ENCODE results near the gene EPHX1. TPM values are rescaled to one million over a fixed set of nuclear protein-coding genes. Genes with fewer than 3 reads are reported as not detected.
"Not testable (repeated sequence)": the region's sequence is repeated elsewhere in the genome, so short reads cannot be mapped to it uniquely, and the experiment has no call there.

The EPHX1 gene
- polyA plus RNA-seq, 3 donors: 52.0 to 60.3 (median 58.9) TPM

DNA sequence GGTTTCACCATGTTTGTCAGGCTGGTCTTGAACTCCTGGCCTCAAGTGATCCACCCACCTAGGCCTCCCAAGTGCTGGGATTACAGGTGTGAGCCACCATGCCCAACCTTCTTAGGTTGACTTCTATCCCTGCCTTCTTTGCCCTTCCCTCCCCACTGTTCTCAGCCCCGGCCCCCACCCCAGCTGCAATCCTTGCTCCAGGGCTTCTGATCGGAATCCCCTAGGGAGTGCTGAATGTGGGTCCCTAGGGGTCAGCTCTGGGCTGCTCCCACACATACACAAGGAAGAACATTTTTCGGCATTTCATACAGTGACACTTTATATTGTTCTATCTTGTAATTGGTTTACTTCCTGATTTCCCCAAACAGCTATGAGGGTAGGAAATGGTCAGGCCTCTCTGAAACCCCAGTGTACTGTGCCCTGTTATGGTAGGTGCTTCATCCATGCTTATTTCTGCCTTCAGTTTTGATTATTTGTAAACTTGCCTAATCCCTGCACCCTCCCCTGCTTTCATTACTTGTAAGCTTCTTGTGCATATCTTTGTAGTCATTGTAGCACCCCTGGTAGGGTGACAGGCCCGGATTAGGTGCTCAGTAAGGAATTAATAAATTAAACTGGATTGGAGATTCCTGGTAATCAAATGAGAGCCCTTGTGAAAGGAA is 38.1 kb upstream of the EPHX1 start:
- DNase-seq (ENCODE audit: extremely low read depth in 1 of 11, low read depth in 9 of 11, low spot score in 4 of 11): no peak

DNA sequence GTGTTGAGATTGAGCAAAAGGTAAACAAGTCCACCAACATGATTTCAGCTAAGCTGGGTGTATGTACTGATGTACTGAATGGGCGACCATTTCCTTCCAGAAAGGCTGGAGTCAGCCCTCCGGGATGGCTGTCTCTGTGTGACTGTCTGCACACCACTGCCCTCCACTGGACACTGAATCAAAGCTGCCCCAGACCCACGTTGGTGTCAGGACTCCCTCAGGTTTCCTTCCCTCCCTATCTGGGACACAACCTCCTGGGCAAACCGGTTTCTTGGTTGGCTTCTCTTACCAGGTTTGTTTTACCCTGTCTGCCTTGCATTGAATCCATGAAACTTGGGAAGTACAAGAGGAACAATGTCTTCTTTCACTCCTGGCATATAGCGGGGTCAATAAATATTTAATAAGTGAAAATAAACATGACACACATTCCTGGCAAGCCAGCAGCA is 37.6 kb upstream of the EPHX1 start:
- DNase-seq (ENCODE audit: extremely low read depth in 1 of 11, low read depth in 9 of 11, low spot score in 4 of 11): peak in 10 of 11 donors; percentile 75 to 91 (median 82)

DNA sequence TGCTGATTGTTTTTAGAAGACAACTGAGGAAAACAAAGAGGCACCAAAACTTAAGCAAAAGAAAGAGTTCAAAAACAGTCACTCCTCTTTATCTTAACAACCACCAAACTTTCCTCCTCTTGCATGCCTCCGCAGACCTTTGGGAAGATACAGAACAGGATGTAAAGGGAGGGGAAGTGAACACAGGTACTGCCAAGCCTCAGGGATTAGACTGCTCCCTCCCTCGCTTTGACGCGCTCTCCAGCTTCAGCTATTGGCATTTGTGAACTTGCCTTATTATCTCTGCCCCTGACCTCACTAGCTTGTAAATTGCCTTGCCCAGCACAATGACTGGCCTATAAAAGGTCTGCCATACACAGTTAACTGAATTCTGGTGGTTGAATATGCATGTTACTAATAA is 37.1 kb upstream of the EPHX1 start:
- DNase-seq (ENCODE audit: extremely low read depth in 1 of 11, low read depth in 9 of 11, low spot score in 4 of 11): no peak

DNA sequence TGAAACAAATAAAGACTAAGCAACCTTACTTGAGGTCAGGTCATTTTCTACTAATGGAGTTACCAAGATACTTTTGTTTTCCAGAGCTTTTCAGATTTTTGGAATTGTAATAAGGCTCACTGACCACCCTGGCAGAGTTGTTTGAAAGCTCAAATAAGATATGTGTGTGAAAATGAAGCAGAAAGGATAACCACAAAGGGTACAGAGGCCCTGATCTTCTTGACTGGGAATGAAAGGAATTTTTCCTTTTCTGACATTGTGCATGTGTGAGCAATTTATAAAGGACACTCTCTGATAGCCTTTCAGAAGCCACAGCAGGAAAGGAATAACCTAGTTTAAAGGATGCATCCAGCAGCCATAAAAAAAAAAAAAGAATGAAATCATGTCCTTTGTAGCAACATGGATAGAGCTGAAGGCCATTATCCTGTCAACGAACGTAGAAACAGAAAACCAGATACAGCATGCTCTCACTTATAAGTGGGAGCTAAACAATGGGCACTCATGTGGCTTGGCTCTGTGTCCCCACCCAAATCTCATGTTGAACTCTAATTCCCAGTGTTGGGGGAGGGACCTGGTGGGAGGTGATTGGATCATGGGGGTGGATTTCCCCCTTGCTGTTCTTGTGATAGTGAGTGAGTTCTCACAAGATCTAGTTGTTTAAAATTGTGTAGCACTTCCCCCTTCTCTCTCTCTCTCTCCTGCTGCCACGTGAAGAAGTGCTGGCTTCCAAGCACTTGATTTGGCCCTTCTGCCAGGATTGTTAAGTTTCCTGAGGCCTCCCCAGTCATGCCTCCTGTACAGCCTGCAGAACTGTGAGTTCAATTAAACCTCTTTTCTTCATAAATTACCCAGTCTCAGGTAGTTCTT is 35.4 kb upstream of the EPHX1 start:
- DNase-seq (ENCODE audit: extremely low read depth in 1 of 11, low read depth in 9 of 11, low spot score in 4 of 11): no peak

DNA sequence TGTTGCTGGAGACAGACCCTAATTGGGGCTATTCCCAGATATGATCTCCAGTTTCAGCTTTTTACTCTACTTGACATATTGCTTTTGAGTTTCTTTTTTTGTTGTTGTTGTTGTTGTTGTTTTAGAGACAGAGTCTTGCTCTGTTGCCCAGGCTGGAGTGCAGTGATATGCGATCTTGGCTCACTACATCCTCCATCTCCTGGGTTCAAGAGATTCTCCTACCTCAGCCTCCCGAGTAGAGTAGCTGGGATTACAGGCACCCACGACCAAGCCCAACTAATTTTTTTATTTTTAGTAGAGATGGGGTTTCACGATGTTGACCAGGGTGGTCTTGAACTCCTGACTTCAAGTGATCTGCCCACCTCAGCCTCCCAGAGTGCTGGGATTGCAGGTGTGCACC is 33.6 kb upstream of the EPHX1 start:
- no peak for DNase-seq (ENCODE audit: extremely low read depth in 1 of 11, low read depth in 9 of 11, low spot score in 4 of 11)

DNA sequence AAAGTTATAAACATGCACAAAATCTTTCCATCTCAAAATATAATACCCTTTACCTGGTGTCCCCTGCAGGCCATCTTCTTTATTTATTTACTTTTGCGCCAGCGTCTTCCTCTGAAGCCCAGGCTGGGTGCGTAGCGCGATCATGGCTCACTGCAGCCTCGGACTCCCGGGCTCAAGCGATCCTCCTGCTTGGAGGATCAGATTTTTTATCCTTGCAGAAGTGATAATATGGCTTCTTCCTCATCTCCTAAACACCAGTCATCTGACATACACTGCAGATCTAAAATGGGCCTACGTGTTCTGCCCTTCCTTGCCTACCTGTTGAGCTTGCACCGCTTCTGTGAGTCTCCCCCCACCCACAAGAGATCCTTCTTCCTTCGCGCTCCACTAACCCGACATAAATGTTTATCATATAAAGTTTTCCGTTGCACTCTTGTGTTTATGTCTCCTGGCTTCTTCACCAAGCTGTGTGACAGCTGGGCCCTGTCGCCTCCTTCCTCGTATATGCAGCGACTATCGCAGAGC is 32.8 kb upstream of the EPHX1 start:
- no peak for DNase-seq (ENCODE audit: extremely low read depth in 1 of 11, low read depth in 9 of 11, low spot score in 4 of 11)

DNA sequence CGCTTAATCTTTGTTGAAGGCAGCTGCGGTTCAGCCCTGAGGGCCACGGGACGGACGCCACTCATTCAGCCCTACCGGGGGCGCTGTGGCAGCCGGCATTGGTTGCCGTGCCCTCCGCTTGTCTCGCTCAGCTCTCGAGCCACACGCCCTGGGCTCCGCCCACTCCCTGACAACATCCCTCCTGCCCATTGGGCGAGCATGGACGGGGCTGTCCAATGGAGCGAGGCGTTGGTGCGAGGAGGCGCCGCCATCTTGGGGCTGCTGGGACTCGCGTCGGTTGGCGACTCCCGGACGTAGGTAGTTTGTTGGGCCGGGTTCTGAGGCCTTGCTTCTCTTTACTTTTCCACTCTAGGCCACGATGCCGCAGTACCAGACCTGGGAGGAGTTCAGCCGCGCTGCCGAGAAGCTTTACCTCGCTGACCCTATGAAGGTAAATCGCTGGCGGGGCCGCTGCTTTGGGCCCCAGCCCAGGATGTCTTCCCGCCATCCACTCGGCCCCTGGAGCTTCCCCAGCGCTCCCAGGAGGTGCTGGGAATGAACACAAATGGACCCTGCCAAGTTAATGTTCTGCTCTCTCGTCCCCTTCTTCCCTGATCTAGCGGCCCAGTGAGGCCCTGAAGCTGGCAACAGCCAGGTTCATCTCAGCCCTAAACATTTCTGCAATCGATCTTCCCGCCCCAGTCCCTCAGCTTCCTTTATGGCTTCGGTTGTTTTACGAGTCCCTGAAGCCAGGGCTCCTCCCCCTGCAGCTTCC is 32.2 kb upstream of the EPHX1 start, which contains the start of gene SRP9:
SRP9 (plus strand) TSS at position 244 of the 754 bp plus-strand sequence; CDS start at position 359, 115 bp downstream.
- DNase-seq (ENCODE audit: extremely low read depth in 1 of 11, low read depth in 9 of 11, low spot score in 4 of 11): peak; percentile 94 to 99 (median 99)

DNA sequence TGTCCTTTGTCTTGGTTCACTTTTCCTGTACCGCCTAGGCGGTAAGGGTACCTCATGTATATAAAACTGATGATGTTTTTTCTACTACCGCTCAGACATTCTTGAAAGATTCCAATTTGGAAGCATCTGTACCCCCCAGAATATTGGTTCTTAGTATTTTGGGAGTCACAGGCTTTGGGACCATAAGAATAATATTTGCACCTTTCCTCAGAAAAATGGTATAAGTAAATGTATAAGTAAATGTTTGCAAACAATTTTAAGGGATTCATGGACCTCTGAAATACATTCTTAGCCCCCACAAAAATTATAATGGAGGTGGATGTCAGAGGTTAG is 31.6 kb upstream of the EPHX1 start:
- no peak for DNase-seq (ENCODE audit: extremely low read depth in 1 of 11, low read depth in 9 of 11, low spot score in 4 of 11)

DNA sequence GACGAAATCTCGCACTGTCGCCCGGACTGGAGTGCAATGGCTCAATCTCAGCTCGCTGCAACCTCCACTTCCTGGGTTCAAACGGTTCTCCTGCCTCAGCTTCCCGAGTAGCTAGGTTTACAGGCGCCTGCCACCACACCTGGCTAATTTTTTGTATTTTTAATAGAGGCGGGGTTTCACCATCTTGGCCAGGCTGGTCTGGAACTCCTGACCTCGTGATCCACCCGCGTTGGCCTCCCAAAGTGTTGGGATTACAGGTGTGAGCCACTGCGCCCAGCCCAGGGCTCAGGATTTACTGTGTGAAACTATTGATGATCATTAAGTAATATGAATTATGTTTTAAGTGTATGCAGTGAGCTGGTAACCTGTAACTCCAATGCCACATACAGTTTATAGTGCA is 30.8 kb upstream of the EPHX1 start:
- not testable (repeated sequence) for DNase-seq (ENCODE audit: extremely low read depth in 1 of 11, low read depth in 9 of 11, low spot score in 4 of 11)

DNA sequence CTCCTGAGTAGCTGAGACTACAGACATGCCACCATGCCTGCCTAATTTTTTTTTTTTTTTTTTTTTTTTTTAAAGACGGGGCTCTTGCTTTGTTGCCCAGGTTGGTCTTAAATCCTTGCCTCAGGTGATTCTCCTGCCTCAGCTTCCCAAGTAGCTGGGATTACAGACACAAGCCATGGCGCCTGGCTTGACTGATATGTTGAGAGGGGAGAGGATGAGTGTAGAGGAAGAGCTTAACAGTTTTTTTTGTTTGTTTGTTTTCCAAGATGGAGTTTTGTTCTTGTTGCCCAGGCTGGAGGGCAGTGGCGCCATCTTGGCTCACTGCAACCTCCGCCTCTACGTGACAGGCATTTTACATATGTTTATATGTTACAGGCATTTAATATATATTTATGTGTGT is 29.8 kb upstream of the EPHX1 start:
- no peak for DNase-seq (ENCODE audit: extremely low read depth in 1 of 11, low read depth in 9 of 11, low spot score in 4 of 11)

DNA sequence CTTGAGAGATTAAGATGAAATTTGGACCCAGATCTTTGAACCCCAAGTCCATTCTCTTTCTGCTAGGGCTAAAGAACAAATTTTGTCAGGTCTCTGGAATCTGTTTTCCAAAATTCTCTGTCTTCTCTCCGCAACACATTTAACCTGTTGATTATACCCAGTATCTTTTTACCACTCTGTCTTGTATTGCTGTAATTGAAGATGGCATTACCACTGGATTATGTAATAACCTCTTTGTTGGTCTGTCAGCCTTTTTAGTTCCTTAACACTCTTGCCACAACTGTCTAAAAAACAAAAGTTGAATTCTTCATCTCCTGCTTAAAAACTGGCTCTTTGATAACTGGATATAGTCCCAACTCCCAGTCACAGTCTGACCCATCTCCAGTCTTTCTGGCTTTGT is 29.3 kb upstream of the EPHX1 start:
- no peak for DNase-seq (ENCODE audit: extremely low read depth in 1 of 11, low read depth in 9 of 11, low spot score in 4 of 11)

DNA sequence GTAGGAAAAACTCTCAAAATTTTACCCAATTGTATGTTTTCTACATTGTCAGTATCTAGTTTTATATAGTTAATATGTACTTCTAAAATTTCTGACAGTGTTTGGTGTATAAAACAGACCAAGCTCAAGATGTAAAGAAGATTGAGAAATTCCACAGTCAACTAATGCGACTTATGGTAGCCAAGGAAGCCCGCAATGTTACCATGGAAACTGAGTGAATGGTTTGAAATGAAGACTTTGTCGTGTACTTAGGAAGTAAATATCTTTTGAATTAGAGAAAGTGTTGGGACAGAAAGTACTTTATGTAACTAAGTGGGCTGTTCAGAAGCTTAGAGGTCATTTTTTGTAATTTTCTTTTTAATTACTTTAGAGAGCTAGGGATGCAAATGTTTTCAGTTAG is 20.8 kb upstream of the EPHX1 start:
- DNase-seq (ENCODE audit: extremely low read depth in 1 of 11, low read depth in 9 of 11, low spot score in 4 of 11): not testable (repeated sequence)

DNA sequence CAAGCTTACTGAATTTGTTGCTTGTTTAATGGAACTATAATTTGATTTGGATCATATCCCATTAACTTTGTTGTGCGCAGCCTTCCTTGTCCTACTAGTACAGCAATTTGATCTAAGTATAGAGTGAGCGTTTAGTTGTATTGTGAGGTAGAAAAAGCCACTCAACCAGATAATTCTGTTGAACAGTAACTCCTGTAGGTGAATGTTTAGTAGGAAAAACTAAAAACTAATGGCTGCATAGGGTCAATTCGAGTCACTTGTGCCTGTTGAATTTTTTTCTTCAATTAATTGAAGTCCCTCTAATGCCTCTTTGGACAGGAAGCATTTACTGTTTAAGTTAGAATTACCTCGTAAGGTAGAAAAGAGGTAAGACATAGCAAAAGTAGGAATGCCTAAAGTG is 15.0 kb upstream of the EPHX1 start:
- DNase-seq (ENCODE audit: extremely low read depth in 1 of 11, low read depth in 9 of 11, low spot score in 4 of 11): no peak

DNA sequence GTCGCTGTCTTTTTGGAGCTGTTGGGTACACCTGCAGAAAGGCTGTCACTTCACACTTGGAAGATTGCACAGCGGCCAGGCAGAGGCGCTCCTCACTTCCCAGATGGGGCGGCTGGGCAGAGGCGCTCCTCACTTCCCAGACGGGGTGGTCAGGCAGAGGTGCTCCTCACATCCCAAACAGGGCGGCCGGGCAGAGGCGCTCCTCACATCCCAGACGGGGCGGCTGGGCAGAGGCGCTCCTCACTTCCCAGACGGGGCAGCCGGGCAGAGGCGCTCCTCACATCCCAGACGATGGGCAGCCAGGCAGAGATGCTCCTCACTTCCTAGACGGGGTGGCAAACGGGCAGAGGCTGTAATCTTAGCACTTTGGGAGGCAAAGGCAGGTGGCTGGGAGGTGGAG is 13.8 kb upstream of the EPHX1 start:
- not testable (repeated sequence) for DNase-seq (ENCODE audit: extremely low read depth in 1 of 11, low read depth in 9 of 11, low spot score in 4 of 11)

DNA sequence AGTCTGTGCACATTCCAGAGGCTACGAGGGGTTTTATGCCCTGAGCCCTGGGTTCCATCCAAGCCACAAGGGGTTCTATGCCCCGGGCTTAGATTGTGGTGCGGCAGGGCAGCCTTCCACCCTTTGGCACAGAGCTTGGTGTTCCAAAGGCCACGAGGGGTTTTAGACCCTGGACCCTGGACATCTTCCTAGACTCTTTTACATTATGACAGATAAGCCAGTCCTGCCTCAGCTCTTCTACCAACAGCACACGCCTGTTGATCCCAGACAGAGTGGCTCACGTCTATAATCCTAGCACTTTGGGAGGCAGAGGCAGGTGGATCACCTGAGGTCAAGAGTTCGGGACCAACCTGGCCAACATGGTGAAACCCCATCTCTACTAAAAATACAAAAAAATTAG is 8.8 kb upstream of the EPHX1 start:
- not testable (repeated sequence) for DNase-seq (ENCODE audit: extremely low read depth in 1 of 11, low read depth in 9 of 11, low spot score in 4 of 11)

DNA sequence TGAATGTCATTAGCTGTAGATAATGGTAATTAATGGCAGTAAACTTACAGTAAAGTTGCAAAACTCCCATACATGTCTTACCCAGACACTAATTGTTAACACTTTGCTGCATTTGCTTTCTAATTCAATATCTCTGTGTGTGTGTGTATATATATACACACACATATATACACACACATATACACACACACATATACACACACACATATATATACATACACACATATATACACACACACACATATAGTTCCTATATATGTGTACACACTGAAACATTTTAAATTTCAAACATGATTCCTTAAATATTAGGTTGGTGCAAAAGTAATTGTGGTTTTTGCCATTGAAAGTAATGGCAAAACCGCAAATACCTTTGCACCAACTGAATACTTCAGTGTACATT is 3.7 kb upstream of the EPHX1 start:
- no peak for DNase-seq (ENCODE audit: extremely low read depth in 1 of 11, low read depth in 9 of 11, low spot score in 4 of 11)

DNA sequence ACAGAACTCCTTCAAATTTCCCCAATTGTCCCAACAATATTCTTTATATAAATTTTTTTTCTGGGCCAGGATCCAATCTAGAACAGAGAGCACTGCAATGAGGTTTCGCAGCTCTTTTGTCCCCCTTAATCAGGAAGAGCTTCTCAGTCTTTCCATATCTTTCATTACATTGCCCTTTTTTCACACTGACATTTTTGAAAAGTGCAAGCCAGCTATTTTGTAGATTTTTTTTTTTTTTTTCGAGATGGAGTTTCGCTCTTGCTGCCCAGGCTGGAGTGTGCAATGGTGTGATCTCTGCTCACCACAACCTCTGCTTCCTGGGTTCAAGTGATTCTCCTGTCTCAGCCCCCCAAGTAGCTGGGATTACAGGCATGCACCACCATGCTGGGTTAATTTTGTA is 3.2 kb upstream of the EPHX1 start:
- DNase-seq (ENCODE audit: extremely low read depth in 1 of 11, low read depth in 9 of 11, low spot score in 4 of 11): not testable (repeated sequence)

DNA sequence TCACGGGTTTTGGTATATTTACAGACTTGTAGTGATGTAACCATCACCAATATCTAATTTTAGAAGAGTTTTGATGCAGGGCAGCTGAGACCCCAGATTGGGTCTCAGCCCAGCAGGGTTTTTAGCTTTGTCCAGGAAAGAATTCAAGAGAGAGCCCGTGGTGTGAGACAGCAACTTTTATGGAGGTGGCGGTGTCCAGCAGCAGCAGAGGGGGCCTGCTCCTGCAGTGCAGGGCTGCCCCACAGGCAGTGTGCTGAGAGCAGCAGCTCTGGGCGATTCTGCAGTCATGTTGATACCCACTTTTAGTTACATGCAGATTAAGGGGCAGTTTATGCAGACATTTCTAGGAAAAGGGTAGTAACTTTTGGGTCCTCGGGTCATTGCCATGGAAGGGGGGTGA is 1.8 kb upstream of the EPHX1 start:
- DNase-seq (ENCODE audit: extremely low read depth in 1 of 11, low read depth in 9 of 11, low spot score in 4 of 11): no peak

Measured in renal cortex interstitium (tissue), 11 donors.